HCT116 (cell line): ENCODE results near the gene HOXA7. TPM values are rescaled to one million over a fixed set of nuclear protein-coding genes. Genes with fewer than 3 reads are reported as not detected.

ENCODE experiments used
- ATAC-seq: fragments of 200-7000 bp; cut with Tn5 transposase; 2 replicates; pipeline ENCODE4 v1.9.1; 2020; ENCODE audit warnings: mild to moderate bottlenecking, moderate library complexity
- BruUV-seq: library from RNA; stranded (reverse); fragments of 400-500 nt; replicated peaks from 2 replicates; lab custom pipeline; 2021; lab: Mats Ljungman, UMichigan
- CTCF ChIA-PET: fragments of 300-600 bp; sonication (Branson Sonifier 250); formaldehyde crosslinking; loops from one replicate; lab custom pipeline; 2021; ENCODE audit warnings: antibody characterized with exemption; lab: Charles Lee
- POLR2A ChIA-PET: fragments of 300-600, 350-600 bp; sonication (Branson Sonifier 250); formaldehyde crosslinking; loops from one replicate; lab custom pipeline; 2021; ENCODE audit warnings: antibody characterized with exemption; lab: Charles Lee
- RAD21 ChIA-PET, 2 experiments: fragments of 300-600 bp; sonication (Branson Sonifier 250); formaldehyde crosslinking; loops; one replicate each; lab custom pipeline; 2023; ENCODE audit warnings: low total read pairs in 2 of 2; ENCODE audit not compliant: uncharacterized antibody in 2 of 2, unreplicated experiment in 2 of 2, low non-redundant PET in 1 of 2; lab: Charles Lee
- DNase-seq: peaks from one replicate; pipeline ENCODE4 v3.0.0-alpha.2; 2010; ENCODE audit warnings: low read depth, low spot score
- H2AFZ ChIP-seq: fragments of 200-600 bp; shearing (Covaris generic), sonication (generic); 2 replicates; pipeline ENCODE4 v1.6.1; 2017; ENCODE audit warnings: low read depth, mixed run types, mixed read lengths, antibody characterized with exemption, low read length; ENCODE audit not compliant: poor library complexity, severe bottlenecking
- H3K27ac ChIP-seq: 2 replicates; pipeline ENCODE4 v1.5.1; 2012; ENCODE audit warnings: low read depth, low read length
- H3K27me3 ChIP-seq: fragments of 200-600 bp; sonication (generic); 2 replicates; pipeline ENCODE4 v1.6.1; 2016; ENCODE audit warnings: mixed run types, low read length, mixed read lengths; ENCODE audit not compliant: insufficient read depth
- H3K36me3 ChIP-seq, 2 experiments: fragments of 200-500 bp in 1 of 2; fragments of 200-600 bp in 1 of 2; sonication (Bioruptor generic) in 1 of 2; sonication (generic) in 1 of 2; 2 replicates each; pipeline versions ENCODE4 v1.5.1 to v1.6.1; 2014 to 2016; ENCODE audit warnings: low read length in 2 of 2, inconsistent platforms in 1 of 2, mixed read lengths in 1 of 2, mixed run types in 1 of 2; ENCODE audit not compliant: insufficient read depth in 2 of 2, control insufficient read depth in 1 of 2
- H3K4me1 ChIP-seq, 2 experiments: fragments of 200-600 bp in 1 of 2; sonication (generic) in 1 of 2; 2 replicates each; pipeline versions ENCODE4 v1.5.1 to v1.6.1; 2012 to 2017; ENCODE audit warnings: low read length in 2 of 2, inconsistent platforms in 1 of 2, mild to moderate bottlenecking in 1 of 2, mixed read lengths in 1 of 2, mixed run types in 1 of 2, moderate library complexity in 1 of 2; ENCODE audit not compliant: insufficient read depth in 2 of 2, control insufficient read depth in 1 of 2
- H3K4me2 ChIP-seq: fragments of 200-600 bp; sonication (generic); 2 replicates; pipeline ENCODE4 v1.6.1; 2017; ENCODE audit warnings: mixed run types, low read length, mixed read lengths
- H3K4me3 ChIP-seq, 2 experiments: fragments of 200-600 bp in 1 of 2; sonication (generic) in 1 of 2; replicated peaks in 1 of 2; 2 replicates each; pipeline ENCODE4 v1.5.1; 2011 to 2016; ENCODE audit warnings: low read length in 2 of 2, control low read depth in 1 of 2, low read depth in 1 of 2, mild to moderate bottlenecking in 1 of 2, mixed read lengths in 1 of 2, mixed run types in 1 of 2
- H3K79me2 ChIP-seq: fragments of 200-600 bp; sonication (generic); 2 replicates; pipeline ENCODE4 v1.6.1; 2017; ENCODE audit warnings: mild to moderate bottlenecking, mixed run types, low read length, moderate library complexity, mixed read lengths; ENCODE audit not compliant: insufficient read depth
- H3K9ac ChIP-seq: fragments of 200-600 bp; sonication (generic); 2 replicates; pipeline ENCODE4 v1.6.1; 2016; ENCODE audit warnings: low read length, mixed read lengths
- H3K9me2 ChIP-seq: fragments of 200-600 bp; sonication (generic), shearing (Covaris generic); 2 replicates; pipeline ENCODE4 v1.6.1; 2017; ENCODE audit warnings: mixed run types, mild to moderate bottlenecking, moderate library complexity; ENCODE audit not compliant: insufficient read depth
- H3K9me3 ChIP-seq, 2 experiments: fragments of 200-500 bp in 1 of 2; fragments of 200-600 bp in 1 of 2; sonication (Bioruptor generic) in 1 of 2; sonication (generic) in 1 of 2; 2 replicates each; pipeline ENCODE4 v1.6.1; 2014 to 2017; ENCODE audit warnings: low read length in 2 of 2, mixed read lengths in 2 of 2, inconsistent platforms in 1 of 2, low read depth in 1 of 2, mild to moderate bottlenecking in 1 of 2, mixed run types in 1 of 2, moderate library complexity in 1 of 2; ENCODE audit not compliant: control insufficient read depth in 1 of 2, insufficient read depth in 1 of 2
- H4K20me1 ChIP-seq: fragments of 200-600 bp; sonication (generic), shearing (Covaris generic); 2 replicates; pipeline ENCODE4 v1.6.1; 2017; ENCODE audit warnings: mixed run types, mild to moderate bottlenecking, moderate library complexity; ENCODE audit not compliant: insufficient read depth
- CBX3 ChIP-seq: IDR thresholded peaks from 2 replicates; pipeline ENCODE4 v1.6.1; 2012; ENCODE audit warnings: low read depth
- ELF1 ChIP-seq: IDR thresholded peaks from 2 replicates; pipeline ENCODE4 v1.6.1; 2012; ENCODE audit warnings: low read depth, borderline replicate concordance
- JUND ChIP-seq: IDR thresholded peaks from 2 replicates; pipeline ENCODE4 v1.6.1; 2012
- TCF7L2 ChIP-seq: IDR thresholded peaks from 2 replicates; pipeline ENCODE4 v1.7.0; 2011; ENCODE audit warnings: borderline replicate concordance, inconsistent platforms; ENCODE audit not compliant: insufficient read depth, insufficient read length; ENCODE audit errors: extremely low read depth
- ZFX ChIP-seq: fragments of 450-650 bp; IDR thresholded peaks from 2 replicates; pipeline ENCODE4 v1.6.1; 2017
- intact Hi-C: fragments of 100-400 bp; cut with micrococcal nuclease; formaldehyde crosslinking; loops from 2 replicates; pipeline ENCODE4 v1.10.0; 2022
- total RNA-seq: library from RNA; stranded (reverse); gene quantifications from one replicate; pipeline ENCODE4 v1.2.1, GENCODE V29; 2021; ENCODE audit not compliant: unreplicated experiment
- TF ChIP-seq, protein P1 (sequence below): IDR thresholded peaks from 2 replicates; pipeline ENCODE4 v1.6.1; 2011; ENCODE audit warnings: mild to moderate bottlenecking, low read length, moderate library complexity; ENCODE audit not compliant: insufficient replicate concordance; ENCODE audit errors: extremely low read depth

HOXA7 gene
- total RNA-seq, 1 experiment from 2014 or later: 15.0 TPM

DNA sequence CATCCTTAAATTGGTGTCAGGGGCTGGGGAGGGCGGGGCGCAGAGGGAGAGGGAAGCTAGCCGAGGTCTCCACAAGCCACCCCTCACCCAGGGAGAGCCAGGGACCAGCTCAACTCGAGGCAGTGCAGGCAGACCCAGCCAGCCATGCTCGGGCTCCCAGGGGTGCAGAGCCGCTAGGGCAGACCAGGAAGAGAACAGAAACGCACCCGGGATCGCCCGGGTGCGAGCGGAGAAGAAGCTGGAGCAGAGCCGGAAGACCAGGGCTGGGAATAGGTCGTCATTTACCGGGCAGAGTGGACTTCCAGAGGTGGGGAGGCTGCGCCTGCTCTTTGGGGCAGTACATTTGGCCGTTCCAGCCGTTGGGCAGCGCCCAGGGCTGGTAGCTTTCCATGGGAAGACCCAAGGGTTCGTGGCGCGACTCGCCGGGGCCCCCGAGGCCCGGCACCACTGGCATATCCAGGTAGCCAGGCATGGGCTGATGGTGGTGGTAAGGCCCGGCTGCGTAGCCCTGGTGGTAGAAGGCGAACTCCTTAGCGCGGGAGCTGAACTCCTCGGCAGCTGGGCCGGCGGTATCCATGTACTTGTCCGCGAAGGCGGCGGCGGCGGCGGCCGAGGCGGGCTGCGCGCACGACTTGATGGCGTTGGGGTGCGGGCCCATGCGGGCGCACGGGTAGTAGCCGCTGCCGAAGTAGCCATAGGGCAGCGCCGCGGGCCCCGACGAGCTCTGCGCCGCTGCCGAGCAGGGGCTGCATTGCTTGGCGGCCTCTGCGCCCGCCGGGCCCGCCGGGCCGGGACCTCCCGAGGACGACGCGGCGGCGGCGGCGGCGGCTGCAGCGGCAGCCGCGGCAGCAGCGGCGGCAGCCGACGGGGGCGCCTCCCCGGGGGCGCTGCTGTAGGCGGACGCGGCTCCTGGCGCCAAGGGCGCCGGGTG lies 42.7 kb upstream of the HOXA7 start:
- CTCF ChIA-PET: interaction anchor here (1.0 to 2.6 kb wide), 10 partner anchors 9 to 898 kb away, joined by 3 to 11 read pairs (median 4); no protein-coding TSS in a partner anchor
- H2AFZ ChIP-seq: no peak overlapping the region
- POLR2A ChIA-PET: no interaction called here

DNA sequence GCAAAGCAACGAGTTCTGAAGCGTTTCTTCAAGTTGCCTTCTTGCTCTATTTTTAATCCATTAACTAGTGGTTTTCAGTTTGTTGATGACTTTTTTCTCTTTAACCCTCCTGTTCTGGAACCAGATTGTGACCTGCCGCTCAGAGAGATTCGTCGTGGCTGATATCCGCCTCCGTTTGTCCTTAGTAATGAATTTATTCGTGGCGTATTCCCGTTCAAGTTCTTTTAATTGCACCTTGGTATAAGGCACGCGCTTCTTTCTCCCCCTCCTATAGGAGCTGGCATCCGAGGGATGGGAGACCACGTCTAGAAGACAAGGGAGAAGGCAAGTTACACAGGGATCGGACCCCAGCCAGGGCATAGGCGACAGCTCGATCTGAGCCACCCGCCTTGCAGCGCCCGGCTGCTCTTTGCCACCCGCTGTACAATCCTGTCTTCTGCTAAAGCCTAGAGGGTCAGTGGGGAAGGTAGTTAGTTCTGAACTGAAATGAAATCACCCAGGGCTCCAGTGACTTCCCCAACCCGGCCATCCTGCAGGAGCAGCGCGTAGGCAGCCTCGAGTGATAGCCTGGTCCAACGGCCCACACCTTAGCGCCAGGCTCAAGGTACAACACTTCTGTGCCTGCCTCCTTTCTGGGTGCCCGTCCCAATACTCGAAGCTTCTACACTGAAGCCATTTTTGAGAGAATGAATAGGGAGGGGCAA lies 41.8 kb upstream of the HOXA7 start:
- BruUV-seq: no TSS peak
- no peak for TF ChIP-seq CBX3
- TF ChIP-seq ELF1: no peak
- no peak for TF ChIP-seq JUND
- TF ChIP-seq TCF7L2: no peak
- TF ChIP-seq, protein P1, sequence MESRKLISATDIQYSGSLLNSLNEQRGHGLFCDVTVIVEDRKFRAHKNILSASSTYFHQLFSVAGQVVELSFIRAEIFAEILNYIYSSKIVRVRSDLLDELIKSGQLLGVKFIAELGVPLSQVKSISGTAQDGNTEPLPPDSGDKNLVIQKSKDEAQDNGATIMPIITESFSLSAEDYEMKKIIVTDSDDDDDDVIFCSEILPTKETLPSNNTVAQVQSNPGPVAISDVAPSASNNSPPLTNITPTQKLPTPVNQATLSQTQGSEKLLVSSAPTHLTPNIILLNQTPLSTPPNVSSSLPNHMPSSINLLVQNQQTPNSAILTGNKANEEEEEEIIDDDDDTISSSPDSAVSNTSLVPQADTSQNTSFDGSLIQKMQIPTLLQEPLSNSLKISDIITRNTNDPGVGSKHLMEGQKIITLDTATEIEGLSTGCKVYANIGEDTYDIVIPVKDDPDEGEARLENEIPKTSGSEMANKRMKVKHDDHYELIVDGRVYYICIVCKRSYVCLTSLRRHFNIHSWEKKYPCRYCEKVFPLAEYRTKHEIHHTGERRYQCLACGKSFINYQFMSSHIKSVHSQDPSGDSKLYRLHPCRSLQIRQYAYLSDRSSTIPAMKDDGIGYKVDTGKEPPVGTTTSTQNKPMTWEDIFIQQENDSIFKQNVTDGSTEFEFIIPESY: no peak
- Histone ChIP-seq H3K4me3 (peak overlapping the region; percentile 64 to 73), H3K27me3 (no peaks in the 10 kb centered on the region), H3K4me2 (peak overlapping the region; percentile 95), H3K9me3 (no peaks in the 10 kb centered on the region), H4K20me1 (no peaks in the 10 kb centered on the region), H2AFZ (no peak overlapping the region), H3K4me1 (peaks cover 0 to 24% of the 10 kb centered on the region in 2 experiments; a peak in 3 of 4 replicates), H3K9me2 (no peaks in the 10 kb centered on the region), H3K36me3 (no peaks in the 10 kb centered on the region), H3K9ac (peak overlapping the region; percentile 71; the same call in 1 of the 2 replicates), H3K79me2 (no peaks in the 10 kb centered on the region), H3K27ac (no peak overlapping the region)
- CTCF ChIA-PET: interaction anchor here (1.0 to 2.6 kb wide), 4 partner anchors 19 to 896 kb away, joined by 3 to 11 read pairs (median 3); no protein-coding TSS in a partner anchor
- POLR2A ChIA-PET: no interaction called here
- intact Hi-C loops: loop anchor here (5.0 to 10.0 kb wide), 3 partner anchors 547 to 1427 kb away; partner anchors contain the start of gene TAX1BP1
- no peak for ATAC-seq
- RAD21 ChIA-PET: interaction anchor here in 1 of 2 experiments (1.3 kb wide), 1 partner anchor 723 kb away, joined by 4 read pairs; no protein-coding TSS in a partner anchor
- no peak for DNase-seq

More for the DNA sequence above, 42.7 kb upstream of the HOXA7 start:
- Histone ChIP-seq H4K20me1 (no peaks in the 10 kb centered on the region), H3K4me2 (peak overlapping the region; percentile 95), H3K27ac (peak overlapping the region; percentile 49; the same call in 1 of the 2 replicates), H3K4me3 (peak overlapping the region; percentile 64 to 73), H3K9me3 (no peaks in the 10 kb centered on the region), H3K4me1 (peaks cover 0 to 24% of the 10 kb centered on the region in 2 experiments; a peak in 3 of 4 replicates), H3K9ac (peak overlapping the region; percentile 71), H3K36me3 (no peaks in the 10 kb centered on the region), H3K27me3 (no peaks in the 10 kb centered on the region), H3K9me2 (no peaks in the 10 kb centered on the region), H3K79me2 (no peaks in the 10 kb centered on the region)
- ATAC-seq: peak; percentile 45
- no peak for DNase-seq
- TF ChIP-seq CBX3 (no peak), ZFX (peak; percentile 79)
- intact Hi-C loops: loop anchor here (5.0 to 10.0 kb wide), 3 partner anchors 546 to 1426 kb away; partner anchors contain the start of gene TAX1BP1
- no TSS peak for BruUV-seq
- RAD21 ChIA-PET: interaction anchor here in 1 of 2 experiments (1.3 kb wide), 1 partner anchor 722 kb away, joined by 4 read pairs; no protein-coding TSS in a partner anchor
